Measurements from ENCODE around the gene RAD51B.

GRCh38 chr14:68236582-68237458, 417.2 kb downstream of the RAD51B start:
- no peak for TF ChIP-seq POLR2A (IDR thresholded peaks at IDR 0.05)
- no peak for TF ChIP-seq CTCF (IDR thresholded peaks at IDR 0.05)
- no peak for TF ChIP-seq POLR2AphosphoS5 (IDR thresholded peaks at IDR 0.05)
- TF ChIP-seq EP300 (IDR thresholded peaks at IDR 0.05) = no peak
